HG03066 (cell line): Measurements from ENCODE around the gene MECP2.

Experiments
- ATAC-seq: cut with Tn5 transposase; IDR thresholded peaks from one replicate; pipeline ENCODE4 v1.9.1; 2021; ENCODE audit warnings: low read depth; ENCODE audit not compliant: unreplicated experiment

The MECP2 gene

DNA sequence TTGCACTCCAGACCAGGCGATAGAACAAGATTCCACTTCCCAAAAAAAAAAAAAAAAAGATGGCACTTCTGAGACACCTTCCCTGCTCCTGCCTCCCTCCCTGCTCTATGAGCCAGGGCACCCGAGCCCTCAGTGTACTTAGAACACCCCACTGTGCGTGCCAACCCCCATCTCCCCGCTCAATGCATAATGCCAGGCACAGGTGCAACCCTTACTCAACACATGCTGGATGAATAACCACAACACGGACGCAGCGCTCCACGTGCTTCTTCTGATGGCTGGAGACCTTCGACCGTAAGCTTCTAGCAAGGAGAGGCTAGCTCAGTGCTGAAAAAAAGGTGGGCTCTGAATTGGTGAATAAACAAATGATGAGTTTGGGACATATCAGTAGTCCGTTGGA lies 57.9 kb downstream of the MECP2 start:
- ATAC-seq, result no peak

DNA sequence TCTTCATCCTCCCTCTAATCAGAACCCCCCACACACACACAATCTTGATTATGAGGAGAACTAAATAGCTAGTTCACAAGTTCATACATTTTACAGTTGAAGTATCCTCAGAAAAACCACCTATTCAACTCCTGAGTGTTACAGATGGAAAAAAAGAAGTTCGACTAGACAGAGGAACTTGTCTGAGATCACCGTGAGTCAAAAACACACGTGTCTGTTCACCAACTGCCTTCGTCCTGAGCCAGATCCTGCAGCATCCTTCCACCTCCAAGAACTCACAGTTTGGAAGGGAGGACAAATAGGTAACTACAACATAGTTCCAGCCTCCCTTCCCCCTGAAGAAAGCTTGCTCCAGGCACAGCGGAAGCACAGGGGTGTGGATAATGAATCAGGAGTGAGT lies 58.9 kb downstream of the MECP2 start:
- ATAC-seq, result no peak

DNA sequence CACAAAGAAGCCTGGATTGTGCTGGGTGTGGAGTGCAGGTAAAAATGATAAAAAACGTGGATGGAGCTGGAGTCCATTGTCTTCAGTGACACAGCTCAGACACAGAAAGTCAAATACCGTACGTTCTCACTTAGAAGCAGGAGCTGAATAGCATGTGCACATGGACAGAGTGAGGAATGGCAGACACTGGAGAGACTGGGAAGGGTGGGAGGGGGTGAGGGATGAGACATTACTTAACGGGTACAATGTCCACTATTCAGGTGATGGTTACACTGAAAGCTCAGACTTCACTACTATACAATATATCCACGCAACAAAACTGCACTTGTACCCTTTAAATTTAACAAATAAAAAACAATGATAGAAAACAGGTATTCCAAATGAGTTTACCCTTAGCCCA lies 59.8 kb downstream of the MECP2 start:
- no peak for ATAC-seq

DNA sequence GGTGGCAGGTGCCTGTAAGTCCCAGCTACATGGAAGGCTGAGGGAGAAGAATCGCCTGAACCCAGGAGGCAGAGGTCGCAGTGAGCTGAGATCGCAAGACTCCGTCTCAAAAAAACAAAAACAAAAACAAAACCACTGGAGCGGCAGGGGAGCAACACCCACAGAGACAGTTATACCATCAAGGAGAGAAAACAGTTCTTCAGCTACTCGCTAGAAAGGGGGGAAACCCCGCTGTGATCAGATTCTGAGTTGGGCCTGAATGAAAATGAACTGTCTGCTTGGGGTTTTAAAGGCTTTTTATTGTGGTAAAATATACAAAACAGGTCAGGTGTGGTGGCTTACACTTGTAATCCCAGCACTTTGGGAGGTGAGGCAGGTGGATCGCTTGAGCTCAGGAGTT lies 61.0 kb downstream of the MECP2 start:
- ATAC-seq, result no peak

DNA sequence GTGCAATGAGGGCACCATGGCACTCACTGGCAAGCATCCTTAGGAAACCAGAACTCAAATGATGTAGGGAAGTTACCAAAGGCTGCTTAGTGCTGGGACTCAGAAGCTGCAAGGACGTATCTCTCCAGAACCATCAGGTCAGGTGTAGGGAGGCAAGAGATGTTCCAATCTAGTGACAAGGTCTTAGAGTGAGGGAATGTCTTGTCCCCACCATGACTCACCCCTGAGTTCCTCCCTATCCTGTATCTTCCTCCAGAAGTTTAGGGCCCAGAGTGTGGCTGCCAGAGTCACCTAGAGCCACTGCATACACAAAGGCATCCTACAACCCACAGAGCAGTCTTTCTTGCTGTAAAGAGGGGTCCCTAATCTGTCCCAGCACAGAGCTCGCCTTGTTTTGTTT lies 63.7 kb downstream of the MECP2 start:
- ATAC-seq, result no peak

DNA sequence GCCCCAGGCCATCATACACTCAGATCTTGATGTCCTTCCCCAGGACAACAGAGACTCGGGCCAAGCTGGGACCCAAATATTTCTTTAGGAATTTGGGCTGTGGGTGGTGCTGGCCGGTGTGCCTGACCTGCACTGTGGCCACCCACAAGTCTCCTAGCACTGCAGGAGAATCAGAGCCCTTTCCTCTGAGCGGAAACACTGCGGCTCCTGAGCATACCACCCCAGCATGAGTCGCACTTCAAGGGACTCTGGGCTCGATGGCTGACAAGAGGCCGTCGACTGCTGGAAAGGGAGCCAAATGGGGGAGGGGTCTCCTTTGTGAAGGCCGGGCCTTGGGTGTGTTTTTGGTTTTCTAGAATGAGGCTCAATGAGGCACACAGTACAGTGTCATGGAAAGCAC lies 64.9 kb downstream of the MECP2 start:
- no peak for ATAC-seq

DNA sequence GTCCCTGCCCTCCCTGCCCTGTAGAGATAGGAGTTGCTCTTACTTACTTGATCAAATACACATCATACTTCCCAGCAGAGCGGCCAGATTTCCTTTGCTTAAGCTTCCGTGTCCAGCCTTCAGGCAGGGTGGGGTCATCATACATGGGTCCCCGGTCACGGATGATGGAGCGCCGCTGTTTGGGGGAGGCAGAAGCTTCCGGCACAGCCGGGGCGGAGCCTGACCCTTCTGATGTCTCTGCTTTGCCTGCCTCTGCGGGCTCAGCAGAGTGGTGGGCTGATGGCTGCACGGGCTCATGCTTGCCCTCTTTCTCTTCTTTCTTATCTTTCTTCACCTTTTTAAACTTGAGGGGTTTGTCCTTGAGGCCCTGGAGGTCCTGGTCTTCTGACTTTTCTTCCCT lies 65.4 kb downstream of the MECP2 start:
- no peak for ATAC-seq

DNA sequence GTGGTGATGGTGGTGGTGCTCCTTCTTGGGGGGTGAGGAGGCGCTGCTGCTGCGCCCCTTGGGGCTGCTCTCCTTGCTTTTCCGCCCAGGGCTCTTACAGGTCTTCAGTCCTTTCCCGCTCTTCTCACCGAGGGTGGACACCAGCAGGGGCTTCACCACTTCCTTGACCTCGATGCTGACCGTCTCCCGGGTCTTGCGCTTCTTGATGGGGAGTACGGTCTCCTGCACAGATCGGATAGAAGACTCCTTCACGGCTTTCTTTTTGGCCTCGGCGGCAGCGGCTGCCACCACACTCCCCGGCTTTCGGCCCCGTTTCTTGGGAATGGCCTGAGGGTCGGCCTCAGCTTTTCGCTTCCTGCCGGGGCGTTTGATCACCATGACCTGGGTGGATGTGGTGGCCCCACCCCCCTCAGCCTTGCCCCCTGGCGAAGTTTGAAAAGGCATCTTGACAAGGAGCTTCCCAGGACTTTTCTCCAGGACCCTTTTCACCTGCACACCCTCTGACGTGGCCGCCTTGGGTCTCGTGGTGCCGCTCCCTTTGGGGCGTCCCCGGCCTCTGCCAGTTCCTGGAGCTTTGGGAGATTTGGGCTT lies 66.7 kb downstream of the MECP2 start:
- ATAC-seq, result no peak

DNA sequence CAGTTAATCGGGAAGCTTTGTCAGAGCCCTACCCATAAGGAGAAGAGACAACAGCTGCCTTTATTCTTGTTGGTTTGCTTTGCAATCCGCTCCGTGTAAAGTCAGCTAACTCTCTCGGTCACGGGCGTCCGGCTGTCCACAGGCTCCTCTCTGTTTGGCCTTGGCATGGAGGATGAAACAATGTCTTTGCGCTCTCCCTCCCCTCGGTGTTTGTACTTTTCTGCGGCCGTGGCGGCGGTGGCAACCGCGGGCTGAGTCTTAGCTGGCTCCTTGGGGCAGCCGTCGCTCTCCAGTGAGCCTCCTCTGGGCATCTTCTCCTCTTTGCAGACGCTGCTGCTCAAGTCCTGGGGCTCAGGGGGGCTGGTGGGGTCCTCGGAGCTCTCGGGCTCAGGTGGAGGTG lies 67.3 kb downstream of the MECP2 start:
- no peak for ATAC-seq

DNA sequence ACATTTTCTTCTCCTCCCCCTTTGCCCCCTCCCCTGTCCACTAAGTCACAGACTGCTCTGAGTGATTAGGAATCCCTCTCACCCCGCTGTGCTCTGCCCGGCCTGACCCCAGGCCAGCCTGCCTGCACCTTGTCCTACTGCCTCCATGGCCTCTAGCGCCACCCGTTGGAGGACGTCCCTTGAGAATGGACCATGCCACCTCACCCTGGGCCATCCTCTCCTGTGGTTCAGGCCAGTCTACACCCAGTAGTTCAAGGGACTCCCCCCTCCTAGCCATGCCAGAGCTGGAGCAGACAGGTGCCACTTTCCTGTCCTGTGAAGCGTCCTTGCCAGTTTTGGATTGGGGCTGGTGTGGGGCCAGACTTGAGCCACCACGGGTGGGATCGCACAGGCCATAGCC lies 68.1 kb downstream of the MECP2 start:
- ATAC-seq, result no peak

DNA sequence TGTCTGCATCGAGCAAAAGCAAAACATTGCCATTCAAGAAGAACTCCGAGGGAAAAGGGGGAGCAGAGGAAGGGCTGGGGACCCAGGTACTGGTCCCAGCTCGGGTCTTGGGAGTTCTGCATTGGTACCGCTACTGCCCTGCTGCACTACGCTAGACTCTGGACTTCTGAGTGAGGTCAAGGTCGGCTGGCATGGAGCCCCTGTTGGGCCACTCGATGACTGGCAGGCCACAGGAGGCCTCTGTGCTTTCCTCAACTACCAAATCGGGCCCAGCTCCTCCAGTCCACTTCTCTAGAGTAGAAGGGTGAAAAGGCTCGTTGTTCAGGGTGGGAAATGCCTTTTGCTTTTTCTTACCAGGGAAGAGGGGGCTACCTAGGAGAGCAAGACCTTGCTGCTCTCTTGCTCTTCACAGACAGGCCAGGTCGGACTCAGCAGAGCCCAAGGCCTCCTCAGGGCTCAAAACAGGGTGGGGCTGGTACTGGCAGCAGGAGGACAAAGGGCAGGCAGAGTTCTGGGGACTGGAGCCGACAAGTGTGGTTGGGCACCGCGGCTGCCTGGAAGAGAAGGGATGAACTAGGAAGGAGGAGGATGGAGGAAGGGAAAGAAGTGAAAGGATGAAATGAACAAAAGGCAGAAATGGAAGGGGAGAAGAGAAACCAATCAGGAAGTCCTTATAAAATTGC lies 68.9 kb downstream of the MECP2 start:
- ATAC-seq, result no peak

DNA sequence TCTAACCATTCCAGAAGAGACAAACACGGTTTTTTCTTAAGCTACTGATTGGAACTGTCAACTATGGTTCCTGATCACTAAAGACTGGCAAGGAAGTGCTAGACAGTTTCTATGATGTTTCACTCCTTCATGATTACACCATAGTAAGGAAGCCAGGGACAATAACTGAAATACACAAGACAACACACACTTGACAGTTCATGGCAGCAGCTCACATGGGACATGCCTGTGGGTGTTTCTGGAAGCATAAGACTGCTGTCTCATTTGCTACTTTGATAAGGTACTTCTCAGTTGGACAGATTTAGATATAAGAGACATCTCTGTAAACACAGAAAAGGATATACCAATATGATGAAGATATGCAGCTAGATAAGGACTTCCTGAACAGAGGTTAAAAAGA lies 69.5 kb downstream of the MECP2 start:
- no peak for ATAC-seq

DNA sequence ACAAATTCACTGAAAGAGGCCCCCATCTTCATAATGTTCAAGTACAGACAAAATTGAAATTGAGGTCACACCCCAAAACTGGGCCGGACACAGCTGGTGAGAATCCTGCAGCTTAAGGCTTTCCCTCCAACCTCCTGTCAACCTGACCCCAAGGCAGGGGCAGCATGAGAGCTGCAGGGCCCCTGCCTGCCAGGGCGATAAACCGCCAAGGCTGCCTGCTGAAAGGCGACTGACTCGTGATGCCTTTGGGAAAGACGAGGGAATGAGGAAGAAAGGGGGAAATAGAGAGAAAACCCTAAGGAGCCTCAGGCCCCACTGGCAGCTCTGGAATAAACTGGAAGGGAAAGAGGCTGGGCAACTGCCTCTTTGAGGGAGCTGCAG lies 70.5 kb downstream of the MECP2 start:
- ATAC-seq, result no peak

DNA sequence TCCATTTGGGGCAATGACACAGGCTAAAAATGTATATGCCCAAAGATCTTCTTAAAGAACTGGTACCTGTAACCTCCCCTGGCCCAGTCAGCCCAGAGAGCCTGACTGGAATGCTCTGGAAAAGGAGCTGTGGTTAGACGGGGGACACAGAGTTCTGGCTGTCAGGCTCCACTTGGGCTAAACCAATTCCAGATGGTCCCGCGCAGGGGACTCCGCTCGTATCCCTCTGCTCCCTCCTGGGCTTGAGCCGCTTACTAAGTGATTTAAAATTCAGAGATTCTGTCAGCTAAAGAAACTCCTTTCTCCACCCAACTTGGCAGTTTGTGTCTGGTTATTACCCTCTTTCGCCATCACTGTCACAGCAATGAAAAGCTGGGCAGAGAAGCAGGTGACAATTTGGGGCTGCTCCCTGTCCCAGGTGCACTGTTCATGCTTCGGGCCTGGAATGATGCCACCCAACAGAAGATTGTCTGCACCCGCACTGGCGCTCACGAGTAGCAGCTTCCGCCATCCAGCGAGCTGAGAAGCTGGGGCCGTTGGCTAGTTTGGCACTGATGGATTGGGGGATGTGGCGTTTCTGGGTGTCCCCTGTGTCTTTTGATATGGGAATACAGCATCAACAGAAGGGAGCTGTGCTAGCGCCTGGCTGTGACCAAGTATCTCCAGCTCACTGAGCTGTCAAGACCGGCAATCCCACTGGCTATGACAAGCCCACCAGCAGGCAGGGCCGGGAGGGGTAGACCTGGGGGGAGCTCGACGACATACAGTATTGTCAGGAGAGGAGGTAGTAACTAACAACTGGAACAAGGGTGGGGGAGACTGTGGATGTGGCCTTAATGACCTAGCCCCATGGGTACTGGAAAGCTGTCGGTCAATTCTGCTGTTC lies 71.1 kb downstream of the MECP2 start:
- ATAC-seq, result no peak

DNA sequence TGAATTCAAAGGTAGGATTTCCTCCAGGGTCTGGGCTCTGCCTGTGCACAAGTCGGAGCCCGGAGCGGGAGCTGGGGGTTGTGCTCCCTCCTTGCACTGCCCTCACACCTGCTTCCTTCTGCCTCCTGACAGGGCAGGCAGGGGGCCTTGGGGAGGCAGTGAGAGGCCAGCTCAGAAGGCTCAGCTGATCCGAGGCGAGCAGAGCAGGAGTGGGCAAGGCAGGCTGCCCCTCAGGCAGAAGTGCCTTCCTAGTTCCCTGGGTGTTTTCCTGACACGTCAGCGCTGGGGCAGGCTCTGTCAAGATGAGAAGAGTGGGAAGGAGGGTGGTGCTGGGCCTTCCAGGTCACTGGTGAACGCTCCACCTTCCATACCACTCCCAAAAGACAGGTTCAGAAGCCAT lies 72.3 kb downstream of the MECP2 start:
- no peak for ATAC-seq

DNA sequence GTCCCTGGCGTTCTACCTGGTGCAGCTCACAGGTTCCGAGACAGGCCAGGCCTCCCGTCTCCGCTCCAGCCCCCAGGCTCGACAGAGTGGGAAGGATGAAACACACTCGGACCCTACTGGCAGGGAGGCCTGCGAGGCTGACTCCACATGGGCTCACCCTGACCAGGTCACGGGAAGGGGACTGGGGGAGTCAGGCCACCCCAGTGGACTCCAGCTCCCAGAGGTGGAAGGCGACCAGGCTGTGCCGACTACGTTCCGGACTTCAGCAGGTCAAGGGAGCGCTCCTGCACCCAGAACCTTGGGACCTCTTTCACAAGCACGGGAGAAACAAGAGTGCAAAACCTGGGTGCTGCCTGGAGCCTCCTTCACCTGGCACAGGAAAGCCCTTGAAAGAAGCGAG lies 73.2 kb downstream of the MECP2 start:
- ATAC-seq, result no peak

DNA sequence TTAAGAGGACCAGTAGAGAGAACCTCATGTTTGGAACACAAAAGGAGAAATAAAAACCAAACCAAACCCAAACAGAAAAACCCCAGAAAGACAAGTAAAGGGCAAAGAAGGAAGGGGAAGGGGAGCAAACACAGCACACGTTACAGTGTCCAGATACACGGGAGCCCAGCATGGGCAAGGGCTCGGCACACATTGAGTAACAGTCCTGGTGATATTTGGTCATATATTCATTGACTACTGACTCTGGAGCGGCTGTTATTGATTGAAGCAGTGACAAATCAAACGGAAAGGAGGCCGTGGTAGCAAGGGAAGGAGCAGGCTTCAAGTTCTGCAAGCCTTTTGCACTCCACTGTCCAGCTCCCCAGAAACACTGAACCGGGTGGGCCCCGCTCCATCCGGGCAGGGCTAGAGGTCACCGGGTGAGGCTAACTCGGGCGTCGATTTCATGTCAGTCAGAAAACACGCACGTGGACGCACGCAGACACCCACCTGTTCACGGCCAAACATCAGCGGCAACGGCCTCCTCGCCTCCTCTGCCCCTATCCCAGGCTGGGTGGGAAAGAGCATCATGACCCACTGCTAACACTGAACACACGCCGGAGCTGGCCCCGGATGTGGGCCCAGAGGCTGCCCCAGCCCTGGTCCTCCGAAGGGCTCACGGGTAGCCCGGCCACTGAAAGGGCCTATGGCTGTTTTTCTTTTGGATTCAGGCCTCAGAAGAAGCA lies 74.1 kb downstream of the MECP2 start:
- no peak for ATAC-seq

DNA sequence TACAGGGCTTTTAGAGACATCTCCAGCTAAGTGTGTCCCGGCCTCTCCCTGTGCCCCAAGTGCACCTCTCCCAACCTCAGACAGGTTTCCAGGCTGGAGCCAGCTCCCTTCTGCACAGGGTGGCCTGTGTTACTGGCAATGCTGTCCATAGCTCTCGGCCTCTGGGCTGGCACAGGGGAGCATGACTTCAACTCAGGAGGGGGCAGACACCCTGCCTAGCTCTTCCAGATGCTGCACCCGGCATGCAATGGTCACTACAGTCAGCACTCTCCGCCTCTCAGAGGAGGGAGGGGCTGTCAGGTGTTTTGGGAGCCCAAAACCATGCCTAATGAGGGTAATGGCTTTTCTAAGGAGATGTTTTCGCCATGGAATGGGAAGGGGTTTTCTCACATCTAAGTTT lies 75.4 kb downstream of the MECP2 start:
- ATAC-seq, result no peak

DNA sequence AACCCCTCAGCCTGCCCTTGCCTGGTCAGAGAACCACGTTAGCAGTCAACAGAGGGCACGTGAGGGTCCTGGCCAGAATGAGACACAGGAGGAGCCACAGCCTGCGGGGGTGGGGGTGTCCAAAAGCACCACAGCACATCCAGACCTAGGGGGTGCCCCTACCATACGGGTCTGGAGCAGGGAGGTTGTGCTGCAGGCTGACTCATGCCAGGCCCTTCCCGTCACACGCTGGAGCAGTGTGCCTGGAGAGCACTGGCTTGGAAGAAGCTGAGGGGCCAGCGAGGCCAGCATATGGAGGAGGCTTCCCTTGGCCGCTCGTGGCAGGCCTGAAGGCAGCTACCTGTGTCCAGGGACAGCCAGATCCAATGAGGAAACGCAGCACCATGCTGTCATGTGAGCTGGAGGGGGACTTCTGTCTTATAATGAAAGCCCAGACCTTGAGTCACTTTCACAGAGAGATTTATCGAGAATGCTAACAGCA lies 76.3 kb downstream of the MECP2 start:
- no peak for ATAC-seq

DNA sequence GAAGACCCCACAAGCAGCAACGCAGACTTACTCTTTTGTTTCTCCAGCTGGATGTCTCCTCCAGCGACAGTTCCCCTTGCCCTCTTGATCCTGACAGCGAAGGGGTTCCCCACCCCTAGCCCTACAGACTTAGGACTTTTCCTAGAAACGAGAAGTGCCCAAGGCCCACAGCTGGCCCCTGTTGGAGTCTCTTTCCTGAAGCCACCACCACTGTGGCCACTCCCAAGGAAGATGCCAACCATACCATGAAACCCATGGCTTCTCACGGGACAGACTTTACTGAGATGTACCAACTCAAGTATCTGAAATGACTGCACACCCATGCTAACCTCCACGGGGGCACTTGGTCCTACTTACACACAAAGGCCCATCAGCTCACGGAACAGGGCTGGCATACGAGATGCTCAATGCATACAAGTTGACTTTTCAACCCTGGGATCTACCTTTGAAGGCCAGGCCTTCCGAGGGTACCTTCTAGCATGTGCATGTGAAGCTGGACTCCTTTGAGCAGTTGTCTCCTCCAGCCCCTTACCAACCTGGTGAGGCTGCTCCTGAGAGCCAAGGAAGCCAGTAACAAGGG lies 76.9 kb downstream of the MECP2 start:
- no peak for ATAC-seq
